ENCODE results near the gene ZNF516.

DNA sequence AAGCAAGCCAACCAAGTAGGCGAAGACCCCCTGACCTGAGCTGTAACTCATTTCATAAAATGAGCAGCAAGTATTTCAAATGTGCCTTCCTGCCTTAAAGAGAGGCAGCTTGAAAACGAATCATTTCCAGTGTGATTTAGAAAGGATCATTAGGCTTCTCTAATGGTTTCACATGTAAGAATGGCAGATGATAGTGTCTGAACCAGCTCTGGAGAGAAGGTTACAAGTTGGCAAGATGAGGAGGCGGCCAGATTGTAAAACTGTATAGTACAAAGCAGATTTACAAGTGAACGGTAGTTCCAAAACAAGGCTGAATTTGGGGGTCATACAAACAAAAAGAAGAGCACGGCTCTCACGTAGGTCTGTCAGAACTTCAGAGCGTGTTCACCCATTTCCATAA is 132.4 kb downstream of the ZNF516 start:
- TF ChIP-seq, protein P1, sequence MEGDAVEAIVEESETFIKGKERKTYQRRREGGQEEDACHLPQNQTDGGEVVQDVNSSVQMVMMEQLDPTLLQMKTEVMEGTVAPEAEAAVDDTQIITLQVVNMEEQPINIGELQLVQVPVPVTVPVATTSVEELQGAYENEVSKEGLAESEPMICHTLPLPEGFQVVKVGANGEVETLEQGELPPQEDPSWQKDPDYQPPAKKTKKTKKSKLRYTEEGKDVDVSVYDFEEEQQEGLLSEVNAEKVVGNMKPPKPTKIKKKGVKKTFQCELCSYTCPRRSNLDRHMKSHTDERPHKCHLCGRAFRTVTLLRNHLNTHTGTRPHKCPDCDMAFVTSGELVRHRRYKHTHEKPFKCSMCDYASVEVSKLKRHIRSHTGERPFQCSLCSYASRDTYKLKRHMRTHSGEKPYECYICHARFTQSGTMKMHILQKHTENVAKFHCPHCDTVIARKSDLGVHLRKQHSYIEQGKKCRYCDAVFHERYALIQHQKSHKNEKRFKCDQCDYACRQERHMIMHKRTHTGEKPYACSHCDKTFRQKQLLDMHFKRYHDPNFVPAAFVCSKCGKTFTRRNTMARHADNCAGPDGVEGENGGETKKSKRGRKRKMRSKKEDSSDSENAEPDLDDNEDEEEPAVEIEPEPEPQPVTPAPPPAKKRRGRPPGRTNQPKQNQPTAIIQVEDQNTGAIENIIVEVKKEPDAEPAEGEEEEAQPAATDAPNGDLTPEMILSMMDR (IDR thresholded peaks at IDR 0.05; ENCODE audit: insufficient read depth, low read length): no peak
- TF ChIP-seq POLR2AphosphoS5 (IDR thresholded peaks at IDR 0.05; ENCODE audit: low read depth) (no peak), GABPA (IDR thresholded peaks at IDR 0.05; ENCODE audit: low read depth) (no peak), SPI1 (IDR thresholded peaks at IDR 0.05; ENCODE audit: borderline replicate concordance, low read depth) (no peak)
- TF ChIP-seq, protein P2, sequence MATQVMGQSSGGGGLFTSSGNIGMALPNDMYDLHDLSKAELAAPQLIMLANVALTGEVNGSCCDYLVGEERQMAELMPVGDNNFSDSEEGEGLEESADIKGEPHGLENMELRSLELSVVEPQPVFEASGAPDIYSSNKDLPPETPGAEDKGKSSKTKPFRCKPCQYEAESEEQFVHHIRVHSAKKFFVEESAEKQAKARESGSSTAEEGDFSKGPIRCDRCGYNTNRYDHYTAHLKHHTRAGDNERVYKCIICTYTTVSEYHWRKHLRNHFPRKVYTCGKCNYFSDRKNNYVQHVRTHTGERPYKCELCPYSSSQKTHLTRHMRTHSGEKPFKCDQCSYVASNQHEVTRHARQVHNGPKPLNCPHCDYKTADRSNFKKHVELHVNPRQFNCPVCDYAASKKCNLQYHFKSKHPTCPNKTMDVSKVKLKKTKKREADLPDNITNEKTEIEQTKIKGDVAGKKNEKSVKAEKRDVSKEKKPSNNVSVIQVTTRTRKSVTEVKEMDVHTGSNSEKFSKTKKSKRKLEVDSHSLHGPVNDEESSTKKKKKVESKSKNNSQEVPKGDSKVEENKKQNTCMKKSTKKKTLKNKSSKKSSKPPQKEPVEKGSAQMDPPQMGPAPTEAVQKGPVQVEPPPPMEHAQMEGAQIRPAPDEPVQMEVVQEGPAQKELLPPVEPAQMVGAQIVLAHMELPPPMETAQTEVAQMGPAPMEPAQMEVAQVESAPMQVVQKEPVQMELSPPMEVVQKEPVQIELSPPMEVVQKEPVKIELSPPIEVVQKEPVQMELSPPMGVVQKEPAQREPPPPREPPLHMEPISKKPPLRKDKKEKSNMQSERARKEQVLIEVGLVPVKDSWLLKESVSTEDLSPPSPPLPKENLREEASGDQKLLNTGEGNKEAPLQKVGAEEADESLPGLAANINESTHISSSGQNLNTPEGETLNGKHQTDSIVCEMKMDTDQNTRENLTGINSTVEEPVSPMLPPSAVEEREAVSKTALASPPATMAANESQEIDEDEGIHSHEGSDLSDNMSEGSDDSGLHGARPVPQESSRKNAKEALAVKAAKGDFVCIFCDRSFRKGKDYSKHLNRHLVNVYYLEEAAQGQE (IDR thresholded peaks at IDR 0.05; ENCODE audit: insufficient replicate concordance, low read depth): no peak
